HEK293 (cell line): ENCODE results near the gene COL4A3.

Source experiments
- CTCF ChIA-PET: fragments of 350-600 bp; formaldehyde crosslinking; extraction: SDS; loops from one replicate; lab custom pipeline; 2021; ENCODE audit warnings: antibody characterized with exemption; lab: Yijun Ruan, JAX
- POLR2A ChIA-PET: fragments of 300-600 bp; formaldehyde crosslinking; extraction: SDS; loops from one replicate; lab custom pipeline; 2020; ENCODE audit warnings: antibody characterized with exemption, inconsistent platforms; lab: Yijun Ruan, JAX
- H3K27ac ChIP-seq: fragments of 200-500 bp; sonication (Bioruptor generic); 2 replicates; pipeline ENCODE4 v1.5.1; 2014; ENCODE audit warnings: low read depth, low read length, control low read depth, inconsistent platforms; ENCODE audit errors: extremely low read depth
- H3K36me3 ChIP-seq, 2 experiments: fragments of 200-500 bp in 1 of 2; sonication (Bioruptor generic) in 1 of 2; 1 replicate in 1 of 2; 2 replicates in 1 of 2; pipeline ENCODE4 v1.5.1; 2014 to 2017; ENCODE audit warnings: inconsistent platforms in 2 of 2, low read length in 2 of 2; ENCODE audit not compliant: control insufficient read depth in 2 of 2, insufficient read depth in 1 of 2
- H3K4me1 ChIP-seq: fragments of 200-500 bp; sonication (Bioruptor generic); 2 replicates; pipeline ENCODE4 v1.5.1; 2014; ENCODE audit warnings: mild to moderate bottlenecking, low read length, inconsistent platforms; ENCODE audit not compliant: control insufficient read depth, insufficient read depth
- H3K4me3 ChIP-seq: 2 replicates; pipeline ENCODE4 v1.5.1; 2011; ENCODE audit warnings: low read depth, mild to moderate bottlenecking, control low read depth, low read length, moderate library complexity
- H3K9me3 ChIP-seq: fragments of 200-500 bp; sonication (Bioruptor generic); 2 replicates; pipeline ENCODE4 v1.5.1; 2014; ENCODE audit warnings: low read depth, low read length, inconsistent platforms; ENCODE audit not compliant: control insufficient read depth, insufficient read depth
- SALL2 ChIP-seq: fragments of 450-650 bp; formaldehyde crosslinking; IDR thresholded peaks from 2 replicates; pipeline ENCODE4 v1.5.0; 2017; ENCODE audit warnings: missing biosample characterization, mild to moderate bottlenecking, missing genetic modification characterization, borderline replicate concordance
- SCRT1 ChIP-seq: fragments of 450-650 bp; formaldehyde crosslinking; IDR thresholded peaks from 2 replicates; pipeline ENCODE4 v1.5.1; 2016; ENCODE audit warnings: missing biosample characterization, missing genetic modification characterization, borderline replicate concordance
- TSHZ1 ChIP-seq: fragments of 450-650 bp; formaldehyde crosslinking; IDR thresholded peaks from 2 replicates; pipeline ENCODE4 v1.5.1; 2016; ENCODE audit warnings: missing biosample characterization, missing genetic modification characterization, borderline replicate concordance
- WT1 ChIP-seq: fragments of 450-650 bp; formaldehyde crosslinking; IDR thresholded peaks from 2 replicates; pipeline ENCODE4 v1.5.1; 2016; ENCODE audit warnings: missing biosample characterization, missing genetic modification characterization
- ZEB2 ChIP-seq: fragments of 450-650 bp; formaldehyde crosslinking; IDR thresholded peaks from 2 replicates; pipeline ENCODE4 v1.5.1; 2016; ENCODE audit warnings: missing biosample characterization, missing genetic modification characterization
- ZNF133 ChIP-seq: fragments of 450-650 bp; formaldehyde crosslinking; IDR thresholded peaks from 2 replicates; pipeline ENCODE4 v1.5.1; 2016; ENCODE audit warnings: missing biosample characterization, missing genetic modification characterization
- ZNF155 ChIP-seq: fragments of 450-650 bp; formaldehyde crosslinking; IDR thresholded peaks from 2 replicates; pipeline ENCODE4 v1.5.1; 2016; ENCODE audit warnings: missing biosample characterization, missing genetic modification characterization
- ZNF174 ChIP-seq: fragments of 450-650 bp; formaldehyde crosslinking; IDR thresholded peaks from 2 replicates; pipeline ENCODE4 v1.5.0; 2017; ENCODE audit warnings: missing biosample characterization, mild to moderate bottlenecking, missing genetic modification characterization
- ZNF211 ChIP-seq: fragments of 450-650 bp; formaldehyde crosslinking; IDR thresholded peaks from 2 replicates; pipeline ENCODE4 v1.5.1; 2016; ENCODE audit warnings: low read depth, missing biosample characterization, missing genetic modification characterization
- ZNF24 ChIP-seq: fragments of 450-650 bp; formaldehyde crosslinking; IDR thresholded peaks from 2 replicates; pipeline ENCODE4 v1.5.1; 2016; ENCODE audit warnings: missing biosample characterization, missing genetic modification characterization
- ZNF274 ChIP-seq, 2 experiments: fragments of 200-500 bp in 1 of 2; fragments of 450-650 bp in 1 of 2; sonication (Bioruptor generic) in 1 of 2; formaldehyde crosslinking in 1 of 2; IDR thresholded peaks; 2 replicates each; pipeline versions ENCODE4 v1.5.1 to v1.6.1; 2014 to 2016; ENCODE audit warnings: borderline replicate concordance in 1 of 2, inconsistent platforms in 1 of 2, low read length in 1 of 2, missing biosample characterization in 1 of 2, missing genetic modification characterization in 1 of 2
- ZNF335 ChIP-seq: fragments of 450-650 bp; formaldehyde crosslinking; conservative IDR thresholded peaks from 2 replicates; pipeline ENCODE4 v1.5.1; 2016; ENCODE audit warnings: missing biosample characterization, missing genetic modification characterization
- ZNF354C ChIP-seq: fragments of 450-650 bp; formaldehyde crosslinking; IDR thresholded peaks from 2 replicates; pipeline ENCODE4 v1.5.1; 2016; ENCODE audit warnings: missing biosample characterization, missing genetic modification characterization, low read depth, borderline replicate concordance
- ZNF521 ChIP-seq: fragments of 450-650 bp; formaldehyde crosslinking; IDR thresholded peaks from 2 replicates; pipeline ENCODE4 v1.5.1; 2017; ENCODE audit warnings: missing biosample characterization, mild to moderate bottlenecking, missing genetic modification characterization
- ZNF580 ChIP-seq: fragments of 450-650 bp; formaldehyde crosslinking; IDR thresholded peaks from 2 replicates; pipeline ENCODE4 v1.5.1; 2016; ENCODE audit warnings: missing biosample characterization, missing genetic modification characterization
- ZNF610 ChIP-seq: fragments of 450-650 bp; formaldehyde crosslinking; IDR thresholded peaks from 2 replicates; pipeline ENCODE4 v1.5.1; 2016; ENCODE audit warnings: missing biosample characterization, missing genetic modification characterization, borderline replicate concordance
- ZNF621 ChIP-seq: fragments of 450-650 bp; formaldehyde crosslinking; IDR thresholded peaks from 2 replicates; pipeline ENCODE4 v1.5.1; 2017; ENCODE audit warnings: missing biosample characterization, missing genetic modification characterization
- ZNF624 ChIP-seq: fragments of 450-650 bp; formaldehyde crosslinking; IDR thresholded peaks from 2 replicates; pipeline ENCODE4 v1.5.1; 2017; ENCODE audit warnings: missing biosample characterization, missing genetic modification characterization
- ZNF629 ChIP-seq: fragments of 450-650 bp; formaldehyde crosslinking; IDR thresholded peaks from 2 replicates; pipeline ENCODE4 v1.5.1; 2017; ENCODE audit warnings: missing biosample characterization, missing genetic modification characterization
- ZNF660 ChIP-seq: fragments of 450-650 bp; IDR thresholded peaks from 2 replicates; pipeline ENCODE4 v1.5.1; 2018; ENCODE audit warnings: missing biosample characterization, mild to moderate bottlenecking, missing genetic modification characterization
- ZNF692 ChIP-seq: fragments of 450-650 bp; formaldehyde crosslinking; IDR thresholded peaks from 2 replicates; pipeline ENCODE4 v1.5.1; 2016; ENCODE audit warnings: missing biosample characterization, missing genetic modification characterization
- ZNF776 ChIP-seq: fragments of 450-650 bp; formaldehyde crosslinking; IDR thresholded peaks from 2 replicates; pipeline ENCODE4 v1.5.0; 2017; ENCODE audit warnings: missing biosample characterization, missing genetic modification characterization, borderline replicate concordance
- ZNF843 ChIP-seq: fragments of 450-650 bp; formaldehyde crosslinking; IDR thresholded peaks from 2 replicates; pipeline ENCODE4 v1.5.1; 2016; ENCODE audit warnings: missing biosample characterization, missing genetic modification characterization
- TF ChIP-seq, protein P1 (sequence below): fragments of 450-650 bp; formaldehyde crosslinking; IDR thresholded peaks from 2 replicates; pipeline ENCODE4 v1.5.1; 2016; ENCODE audit warnings: missing biosample characterization, missing genetic modification characterization
- TF ChIP-seq, protein P2 (sequence below): fragments of 450-650 bp; formaldehyde crosslinking; conservative IDR thresholded peaks from 2 replicates; pipeline ENCODE4 v1.5.1; 2016; ENCODE audit warnings: low read depth, missing biosample characterization, missing genetic modification characterization

Gene COL4A3

GRCh38 chr2:227130636-227131035 is 33.8 kb upstream of the COL4A3 start (continued):
- TF ChIP-seq ZNF521 (tag by site-specific recombination) = no peak
- no peak for TF ChIP-seq ZNF155
- TF ChIP-seq ZNF133 = no peak
- TF ChIP-seq ZNF610 (tag by site-specific recombination) = no peak
- TF ChIP-seq ZNF624 = no peak
- TF ChIP-seq ZNF660 (tag by site-specific recombination) = no peak
- TF ChIP-seq TSHZ1 (tag by site-specific recombination) = no peak

GRCh38 chr2:227132986-227133385 is 31.4 kb upstream of the COL4A3 start:
- Histone ChIP-seq H3K27ac (no peak overlapping the region), H3K4me1 (no peaks in the 10 kb centered on the region), H3K4me3 (no peak overlapping the region), H3K9me3 (no peaks in the 10 kb centered on the region), H3K36me3 (no peaks in the 10 kb centered on the region)
- POLR2A ChIA-PET = no interaction called here
- CTCF ChIA-PET = interaction anchor here (0.6 to 6.0 kb wide), 2 partner anchors 105 to 347 kb away, joined by 4 to 74 read pairs; no protein-coding TSS in a partner anchor
- TF ChIP-seq ZNF629 (tag by site-specific recombination) = no peak
- TF ChIP-seq ZNF274 (IDR thresholded peaks at IDR 0.05; ENCODE audit: low read length) = no peak
- no peak for TF ChIP-seq ZNF274 (tag by site-specific recombination; IDR thresholded peaks at IDR 0.05; ENCODE audit: borderline replicate concordance)
- no peak for TF ChIP-seq ZNF580 (tag by site-specific recombination)
- no peak for TF ChIP-seq ZNF621 (tag by site-specific recombination)
- TF ChIP-seq, protein P1, sequence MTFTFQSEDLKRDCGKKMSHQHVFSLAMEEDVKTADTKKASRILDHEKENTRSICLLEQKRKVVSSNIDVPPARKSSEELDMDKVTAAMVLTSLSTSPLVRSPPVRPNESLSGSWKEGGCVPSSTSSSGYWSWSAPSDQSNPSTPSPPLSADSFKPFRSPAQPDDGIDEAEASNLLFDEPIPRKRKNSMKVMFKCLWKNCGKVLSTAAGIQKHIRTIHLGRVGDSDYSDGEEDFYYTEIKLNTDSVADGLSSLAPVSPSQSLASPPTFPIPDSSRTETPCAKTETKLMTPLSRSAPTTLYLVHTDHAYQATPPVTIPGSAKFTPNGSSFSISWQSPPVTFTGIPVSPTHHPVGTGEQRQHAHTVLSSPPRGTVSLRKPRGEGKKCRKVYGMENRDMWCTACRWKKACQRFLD (tag by site-specific recombination) = no peak
- TF ChIP-seq ZNF174 (tag by site-specific recombination) = no peak
- no peak for TF ChIP-seq ZNF843 (tag by site-specific recombination)
- TF ChIP-seq ZNF354C (tag by site-specific recombination) = no peak
- TF ChIP-seq ZNF335 (tag by site-specific recombination) = no peak
- no peak for TF ChIP-seq ZNF692 (tag by site-specific recombination)
- no peak for TF ChIP-seq ZNF776 (tag by site-specific recombination)

DNA sequence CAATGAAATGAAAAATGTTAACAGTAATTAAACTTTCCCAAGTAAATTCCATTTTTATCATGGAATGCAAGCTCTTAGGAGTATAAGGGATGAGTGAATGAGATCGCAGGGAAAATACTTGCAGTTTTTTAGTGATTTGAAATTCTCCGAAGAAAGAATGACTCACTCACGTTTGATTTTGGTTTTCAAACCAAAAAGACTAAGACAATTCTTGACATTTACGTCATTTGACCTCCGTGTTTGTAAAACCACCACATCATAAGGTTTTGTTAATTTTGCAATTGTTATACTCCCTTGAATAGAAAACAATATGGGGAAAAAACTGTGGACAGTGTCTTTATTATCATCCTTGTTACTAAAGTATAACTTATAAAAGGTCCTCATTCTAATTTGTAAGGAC is 29.8 kb upstream of the COL4A3 start:
- POLR2A ChIA-PET = no interaction called here
- no peak overlapping the region for H3K4me3 ChIP-seq
- H3K4me1 ChIP-seq = no peaks in the 10 kb centered on the region
- CTCF ChIA-PET = interaction anchor here (1.0 to 6.0 kb wide), 3 partner anchors 103 to 631 kb away, joined by 3 to 74 read pairs (median 4); no protein-coding TSS in a partner anchor
- no peak overlapping the region for H3K27ac ChIP-seq
- no peaks in the 10 kb centered on the region for H3K36me3 ChIP-seq
- H3K9me3 ChIP-seq = no peaks in the 10 kb centered on the region
- TF ChIP-seq ZNF843 (tag by site-specific recombination) (no peak), ZNF24 (tag by site-specific recombination) (no peak), WT1 (tag by site-specific recombination) (no peak), SCRT1 (tag by site-specific recombination) (no peak), ZNF211 (no peak), SALL2 (tag by site-specific recombination) (no peak), ZEB2 (tag by site-specific recombination) (no peak)
- TF ChIP-seq, protein P2, sequence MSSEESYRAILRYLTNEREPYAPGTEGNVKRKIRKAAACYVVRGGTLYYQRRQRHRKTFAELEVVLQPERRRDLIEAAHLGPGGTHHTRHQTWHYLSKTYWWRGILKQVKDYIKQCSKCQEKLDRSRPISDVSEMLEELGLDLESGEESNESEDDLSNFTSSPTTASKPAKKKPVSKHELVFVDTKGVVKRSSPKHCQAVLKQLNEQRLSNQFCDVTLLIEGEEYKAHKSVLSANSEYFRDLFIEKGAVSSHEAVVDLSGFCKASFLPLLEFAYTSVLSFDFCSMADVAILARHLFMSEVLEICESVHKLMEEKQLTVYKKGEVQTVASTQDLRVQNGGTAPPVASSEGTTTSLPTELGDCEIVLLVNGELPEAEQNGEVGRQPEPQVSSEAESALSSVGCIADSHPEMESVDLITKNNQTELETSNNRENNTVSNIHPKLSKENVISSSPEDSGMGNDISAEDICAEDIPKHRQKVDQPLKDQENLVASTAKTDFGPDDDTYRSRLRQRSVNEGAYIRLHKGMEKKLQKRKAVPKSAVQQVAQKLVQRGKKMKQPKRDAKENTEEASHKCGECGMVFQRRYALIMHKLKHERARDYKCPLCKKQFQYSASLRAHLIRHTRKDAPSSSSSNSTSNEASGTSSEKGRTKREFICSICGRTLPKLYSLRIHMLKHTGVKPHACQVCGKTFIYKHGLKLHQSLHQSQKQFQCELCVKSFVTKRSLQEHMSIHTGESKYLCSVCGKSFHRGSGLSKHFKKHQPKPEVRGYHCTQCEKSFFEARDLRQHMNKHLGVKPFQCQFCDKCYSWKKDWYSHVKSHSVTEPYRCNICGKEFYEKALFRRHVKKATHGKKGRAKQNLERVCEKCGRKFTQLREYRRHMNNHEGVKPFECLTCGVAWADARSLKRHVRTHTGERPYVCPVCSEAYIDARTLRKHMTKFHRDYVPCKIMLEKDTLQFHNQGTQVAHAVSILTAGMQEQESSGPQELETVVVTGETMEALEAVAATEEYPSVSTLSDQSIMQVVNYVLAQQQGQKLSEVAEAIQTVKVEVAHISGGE (tag by site-specific recombination) = no peak
